ENCODE results near the gene CACNA2D3.
A peak's percentile ranks its signal among the peaks of the same experiment; 100 is the strongest.

CACNA2D3 gene

GRCh38 chr3:54846119-54846518, 723.8 kb downstream of the CACNA2D3 start:
- H3K4me3 ChIP-seq (ENCODE audit: low read depth, low read length) = no peak overlapping the region
- no peak for DNase-seq (ENCODE audit: low read depth)
- TF ChIP-seq CTCF (IDR thresholded peaks at IDR 0.05; ENCODE audit: insufficient read depth, low read depth, low read length, missing control alignments) = no peak

GRCh38 chr3:54847361-54847760, 725.0 kb downstream of the CACNA2D3 start:
- DNase-seq (ENCODE audit: low read depth) = no peak
- H3K4me3 ChIP-seq (ENCODE audit: low read depth, low read length) = no peak overlapping the region
- TF ChIP-seq CTCF (IDR thresholded peaks at IDR 0.05; ENCODE audit: insufficient read depth, low read depth, low read length, missing control alignments) = no peak

GRCh38 chr3:54849360-54849759, 727.0 kb downstream of the CACNA2D3 start:
- TF ChIP-seq CTCF (IDR thresholded peaks at IDR 0.05; ENCODE audit: insufficient read depth, low read depth, low read length, missing control alignments) = no peak

GRCh38 chr3:54850484-54851018, 728.2 kb downstream of the CACNA2D3 start:
- DNase-seq (ENCODE audit: low read depth) = no peak
- H3K4me3 ChIP-seq (ENCODE audit: low read depth, low read length) = no peak overlapping the region
- no peak for TF ChIP-seq CTCF (IDR thresholded peaks at IDR 0.05; ENCODE audit: insufficient read depth, low read depth, low read length, missing control alignments)

More at GRCh38 chr3:54849360-54849759, 727.0 kb downstream of the CACNA2D3 start:
- DNase-seq (ENCODE audit: low read depth) = no peak
- H3K4me3 ChIP-seq (ENCODE audit: low read depth, low read length) = no peak overlapping the region

GRCh38 chr3:54853573-54854404, 731.4 kb downstream of the CACNA2D3 start:
- no peak overlapping the region for H3K4me3 ChIP-seq (ENCODE audit: low read depth, low read length)
- peak; percentile 57 for DNase-seq (ENCODE audit: low read depth)
- TF ChIP-seq CTCF (IDR thresholded peaks at IDR 0.05; ENCODE audit: insufficient read depth, low read depth, low read length, missing control alignments) = peak; percentile 85

- no peak for TF ChIP-seq CTCF (IDR thresholded peaks at IDR 0.05; ENCODE audit: insufficient read depth, low read depth, low read length, missing control alignments)
- DNase-seq (ENCODE audit: low read depth) = no peak
- no peak overlapping the region for H3K4me3 ChIP-seq (ENCODE audit: low read depth, low read length)
These were observed 733.9 kb downstream of the CACNA2D3 start for GRCh38 chr3:54856271-54856670.
